T-helper 2 cell treated with Interferon-gamma antibody and Interleukin-4, amounts not matched to agents 5 μg/mL and 100 μg/mL, for 36 hours (primary cell): ENCODE measurements around the gene PIM3.

Source experiments
- DNase-seq: peaks from one replicate; pipeline ENCODE4 v3.0.0; 2021; ENCODE audit warnings: low spot score
- H3K27ac Mint-ChIP-seq: one replicate; pipeline ENCODE4 v1.8.0; 2021; ENCODE audit warnings: mild to moderate bottlenecking, mixed read lengths
- H3K27me3 Mint-ChIP-seq: one replicate; pipeline ENCODE4 v1.8.0; 2021; ENCODE audit warnings: low read depth, mixed read lengths
- H3K36me3 Mint-ChIP-seq: one replicate; pipeline ENCODE4 v1.8.0; 2021; ENCODE audit warnings: low read depth, mixed read lengths
- H3K4me1 Mint-ChIP-seq: one replicate; pipeline ENCODE4 v1.8.0; 2021; ENCODE audit warnings: low read depth, mixed read lengths
- H3K4me3 Mint-ChIP-seq: one replicate; pipeline ENCODE4 v1.8.0; 2022; ENCODE audit warnings: mild to moderate bottlenecking, moderate library complexity, mixed read lengths
- H3K9me3 Mint-ChIP-seq: one replicate; pipeline ENCODE4 v1.8.0; 2021; ENCODE audit warnings: mixed read lengths

The PIM3 gene

GRCh38 chr22:50009765-50010675, 49.4 kb downstream of the PIM3 start:
- Mint-ChIP-seq H3K4me3 (no peak overlapping the region), H3K36me3 (no peaks in the 10 kb centered on the region), H3K27ac (no peak overlapping the region), H3K9me3 (no peaks in the 10 kb centered on the region), H3K4me1 (peaks cover 2% of the 10 kb centered on the region), H3K27me3 (peaks cover 12% of the 10 kb centered on the region)
- no peak for DNase-seq

DNA sequence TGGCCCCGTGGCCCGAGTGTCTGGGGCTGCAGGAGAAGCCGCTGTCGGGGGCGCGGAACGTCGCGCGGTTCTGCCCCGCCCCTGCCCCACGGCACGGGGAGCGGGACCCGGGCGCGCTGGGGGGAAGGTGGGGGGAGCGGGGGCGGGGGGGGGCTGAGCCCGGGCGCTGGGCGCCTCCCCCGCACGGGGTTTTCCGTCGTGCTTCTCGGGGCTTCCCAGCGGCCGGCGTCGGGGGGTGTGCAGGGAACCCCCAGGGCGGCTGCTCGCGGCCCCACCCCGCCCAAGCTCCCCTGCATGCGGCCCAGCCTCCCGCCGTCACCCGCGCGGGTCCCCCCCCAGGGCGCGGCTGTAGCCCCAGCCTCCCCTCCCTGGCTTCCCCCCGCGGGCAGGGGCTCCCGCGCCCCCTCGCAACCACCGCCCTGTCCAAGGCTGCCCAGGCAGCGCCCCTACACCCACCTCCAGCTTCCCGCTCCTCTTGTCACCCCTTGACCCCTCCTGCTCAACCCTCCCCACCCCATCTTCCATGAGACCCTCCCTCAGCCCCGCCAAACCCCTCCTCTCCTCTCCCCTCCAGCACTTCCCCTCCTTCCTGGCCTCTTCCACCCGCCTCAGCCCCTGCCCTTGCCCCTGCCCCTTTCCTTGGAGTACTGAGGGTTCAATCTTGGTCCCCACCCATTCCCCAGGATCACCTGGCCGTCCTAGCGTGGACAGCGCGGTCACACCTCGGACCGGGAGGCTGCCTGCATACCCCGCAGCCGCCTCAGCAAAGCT, 50.3 kb downstream of the PIM3 start:
- peaks cover 2% of the 10 kb centered on the region for H3K4me1 Mint-ChIP-seq
- no peaks in the 10 kb centered on the region for H3K36me3 Mint-ChIP-seq
- H3K4me3 Mint-ChIP-seq: no peak overlapping the region
- no peak for DNase-seq
- H3K27ac Mint-ChIP-seq: no peak overlapping the region
- no peaks in the 10 kb centered on the region for H3K9me3 Mint-ChIP-seq
- H3K27me3 Mint-ChIP-seq: peaks cover 12% of the 10 kb centered on the region

DNA sequence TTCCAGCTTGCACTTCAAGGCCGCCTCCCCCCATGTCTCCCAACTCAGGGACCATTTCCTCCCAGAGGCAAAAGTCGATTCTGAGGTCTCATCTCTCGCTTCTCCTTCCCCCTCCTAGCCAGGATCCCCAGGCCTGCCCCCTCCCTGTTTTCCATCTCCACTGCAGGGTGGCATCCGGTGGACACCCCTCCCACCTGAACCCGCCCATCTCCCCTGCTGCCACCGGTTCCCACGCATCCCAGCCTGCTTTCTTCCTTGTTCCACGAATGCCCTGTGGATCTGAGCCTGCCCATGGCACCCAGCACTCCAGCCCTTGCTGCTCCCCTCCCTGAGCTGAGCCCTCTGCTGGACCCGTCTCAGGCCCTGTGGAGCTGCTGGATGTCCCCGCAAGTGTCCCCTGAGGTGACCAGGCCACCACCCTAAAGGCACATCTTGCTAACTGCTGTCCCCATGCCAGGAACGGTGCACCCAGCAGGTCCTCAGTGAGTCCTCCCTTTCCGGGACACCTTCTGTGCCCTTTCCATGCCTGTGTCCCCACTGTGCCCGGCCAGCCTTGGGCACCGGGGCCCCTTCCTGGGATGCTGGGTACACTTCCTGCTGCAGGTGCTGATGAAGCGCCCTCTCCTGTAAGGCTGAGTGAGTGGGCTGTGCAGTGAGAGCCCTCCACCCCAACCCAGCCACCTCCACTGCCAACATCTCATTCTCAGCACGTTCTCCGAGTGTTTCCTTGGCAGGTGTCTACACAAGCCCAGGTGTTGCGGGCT, 51.1 kb downstream of the PIM3 start:
- Mint-ChIP-seq H3K27ac (no peak overlapping the region), H3K27me3 (peaks cover 12% of the 10 kb centered on the region), H3K4me3 (no peak overlapping the region), H3K4me1 (peaks cover 2% of the 10 kb centered on the region), H3K9me3 (no peaks in the 10 kb centered on the region), H3K36me3 (no peaks in the 10 kb centered on the region)
- DNase-seq: no peak

DNA sequence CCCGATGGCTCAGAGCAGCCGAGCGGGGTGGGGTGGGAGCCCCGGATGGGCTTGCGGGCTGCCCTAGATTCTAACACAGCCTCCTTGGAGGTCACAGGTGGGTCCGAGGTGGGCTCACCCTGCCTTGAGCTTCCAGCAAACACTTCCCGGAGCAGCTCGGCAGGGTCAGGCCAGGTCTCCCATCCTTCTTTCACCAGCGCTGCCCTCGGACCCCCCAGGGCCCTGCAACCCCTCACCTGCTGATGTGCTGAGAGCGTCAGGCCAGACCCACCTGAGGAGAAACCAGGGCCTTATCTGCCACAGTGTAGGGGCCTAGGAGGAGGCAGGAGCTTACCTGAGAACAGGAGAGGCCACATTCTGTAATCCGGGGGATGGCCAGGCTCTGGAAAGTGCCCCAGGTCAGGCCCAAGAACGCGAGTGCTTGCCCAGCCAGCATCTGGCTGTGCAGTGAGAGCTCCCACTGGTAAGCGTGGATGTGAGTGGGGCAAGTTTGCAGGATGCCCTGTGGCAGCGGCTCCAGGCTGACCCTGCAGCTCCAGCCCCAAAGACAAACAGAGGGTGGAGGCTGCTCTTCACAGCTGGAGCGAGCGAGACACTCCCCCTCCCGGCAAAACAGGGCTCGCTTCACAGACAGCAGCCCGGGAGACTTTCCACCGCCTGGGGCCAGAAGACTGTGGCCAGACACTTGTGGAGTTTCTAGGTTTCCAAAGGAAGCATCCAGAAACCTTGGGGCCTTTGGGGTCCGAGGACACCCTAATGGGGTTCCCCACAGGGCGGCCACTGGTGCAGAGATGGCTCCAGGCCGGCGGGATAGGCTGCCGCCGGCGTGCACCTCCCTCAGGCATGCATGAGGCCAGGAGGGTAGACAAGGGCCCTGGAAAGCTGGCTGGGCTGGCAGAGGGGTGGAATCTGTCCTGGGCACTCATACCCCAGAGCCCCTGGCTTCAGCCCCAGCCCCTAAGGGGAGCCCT, 51.9 kb downstream of the PIM3 start, which contains the start of gene IL17REL:
TSS of gene IL17REL (minus strand) at position 555 of the 971 bp plus-strand sequence. CDS start at position 436, 119 bp downstream.
- no peak for DNase-seq

More for the DNA sequence above, 51.9 kb downstream of the PIM3 start, which contains the start of gene IL17REL:
- peaks cover 2% of the 10 kb centered on the region for H3K4me1 Mint-ChIP-seq
- no peaks in the 10 kb centered on the region for H3K9me3 Mint-ChIP-seq
- no peak within 1 kb of the TSS for H3K4me3 Mint-ChIP-seq
- H3K27ac Mint-ChIP-seq: no peak within 1 kb of the TSS
- H3K27me3 Mint-ChIP-seq: peaks cover 13% of the 10 kb centered on the region
- no peaks in the 10 kb centered on the region for H3K36me3 Mint-ChIP-seq
